Measurements from ENCODE around the gene PHLDA2.

PHLDA2 gene

GRCh38 chr11:2921742-2922493 lies 7.3 kb downstream of the PHLDA2 start:
- peaks cover 77% of the 10 kb centered on the region for H3K4me1 ChIP-seq
- no peaks in the 10 kb centered on the region for H3K9me3 ChIP-seq
- peaks cover 8% of the 10 kb centered on the region for H3K27me3 ChIP-seq
- H3K4me3 ChIP-seq = no peak overlapping the region
- H3K27ac ChIP-seq = no peak overlapping the region
- no peaks in the 10 kb centered on the region for H3K36me3 ChIP-seq
- no peak for TF ChIP-seq Cebpa-rat (IDR thresholded peaks at IDR 0.05)
- no peak overlapping the region for H3K9ac ChIP-seq
- H3K4me2 ChIP-seq = peak overlapping the region; percentile 98
- peaks cover 3% of the 10 kb centered on the region; the same call in 1 of the 2 replicates for H4K20me1 ChIP-seq

- no peak overlapping the region for H3K4me3 ChIP-seq
- H3K9me3 ChIP-seq = no peaks in the 10 kb centered on the region
These were observed 8.0 kb downstream of the PHLDA2 start for GRCh38 chr11:2921261-2921660.

GRCh38 chr11:2920343-2920742 lies 8.9 kb downstream of the PHLDA2 start:
- no peak for TF ChIP-seq Cebpa-rat (IDR thresholded peaks at IDR 0.05)
- H3K27me3 ChIP-seq = no peaks in the 10 kb centered on the region
- H3K9ac ChIP-seq = peak overlapping the region; percentile 65

More at GRCh38 chr11:2921261-2921660, 8.0 kb downstream of the PHLDA2 start:
- Histone ChIP-seq H3K4me2 (peak overlapping the region; percentile 98), H3K27me3 (peaks cover 2% of the 10 kb centered on the region), H3K27ac (no peak overlapping the region), H3K9ac (no peak overlapping the region), H4K20me1 (no peaks in the 10 kb centered on the region), H3K4me1 (peaks cover 82% of the 10 kb centered on the region), H3K36me3 (no peaks in the 10 kb centered on the region)
- no peak for TF ChIP-seq Cebpa-rat (IDR thresholded peaks at IDR 0.05)

GRCh38 chr11:2919837-2920236 lies 9.4 kb downstream of the PHLDA2 start:
- no peaks in the 10 kb centered on the region for H3K27me3 ChIP-seq
- TF ChIP-seq Cebpa-rat (IDR thresholded peaks at IDR 0.05) = no peak
- H4K20me1 ChIP-seq = no peaks in the 10 kb centered on the region
- peak overlapping the region; percentile 93 for H3K27ac ChIP-seq
- H3K36me3 ChIP-seq = no peaks in the 10 kb centered on the region
- H3K4me3 ChIP-seq = peak overlapping the region; percentile 33; the same call in 1 of the 2 replicates
- H3K9ac ChIP-seq = peak overlapping the region; percentile 65; the same call in 1 of the 2 replicates
- peaks cover 92% of the 10 kb centered on the region for H3K4me1 ChIP-seq
- peak overlapping the region; percentile 98 for H3K4me2 ChIP-seq
- H3K9me3 ChIP-seq = no peaks in the 10 kb centered on the region

More at GRCh38 chr11:2920343-2920742, 8.9 kb downstream of the PHLDA2 start:
- Histone ChIP-seq H3K36me3 (no peaks in the 10 kb centered on the region), H3K9me3 (no peaks in the 10 kb centered on the region), H3K4me3 (0 out of 2 replicates have a peak overlapping the region, but pooled peaks have one; percentile 33), H3K27ac (peak overlapping the region; percentile 93), H4K20me1 (no peaks in the 10 kb centered on the region), H3K4me1 (peaks cover 91% of the 10 kb centered on the region), H3K4me2 (peak overlapping the region; percentile 98)

GRCh38 chr11:2919188-2919587 lies 10.0 kb downstream of the PHLDA2 start:
- peak overlapping the region; percentile 41; the same call in 1 of the 2 replicates for H3K9ac ChIP-seq
- TF ChIP-seq Cebpa-rat (IDR thresholded peaks at IDR 0.05) = no peak
- peaks cover 92% of the 10 kb centered on the region for H3K4me1 ChIP-seq
- H3K4me3 ChIP-seq = peak overlapping the region; percentile 33; the same call in 1 of the 2 replicates
- H3K27ac ChIP-seq = peak overlapping the region; percentile 93
- no peaks in the 10 kb centered on the region for H4K20me1 ChIP-seq
- H3K36me3 ChIP-seq = no peaks in the 10 kb centered on the region
- H3K27me3 ChIP-seq = no peaks in the 10 kb centered on the region
- H3K4me2 ChIP-seq = peak overlapping the region; percentile 98
- H3K9me3 ChIP-seq = no peaks in the 10 kb centered on the region

- H3K36me3 ChIP-seq = no peaks in the 10 kb centered on the region
- H3K27me3 ChIP-seq = no peaks in the 10 kb centered on the region
- peak overlapping the region; percentile 40; the same call in 1 of the 2 replicates for H3K9ac ChIP-seq
- no peak for TF ChIP-seq Cebpa-rat (IDR thresholded peaks at IDR 0.05)
- no peaks in the 10 kb centered on the region for H3K9me3 ChIP-seq
- H3K4me1 ChIP-seq = peaks cover 98% of the 10 kb centered on the region
- H3K4me2 ChIP-seq = peak overlapping the region; percentile 98
- no peaks in the 10 kb centered on the region for H4K20me1 ChIP-seq
- no peak overlapping the region for H3K4me3 ChIP-seq
- H3K27ac ChIP-seq = peak overlapping the region; percentile 93
These were observed 11.3 kb downstream of the PHLDA2 start for GRCh38 chr11:2917842-2918490.

- Histone ChIP-seq H4K20me1 (no peaks in the 10 kb centered on the region), H3K27ac (peak overlapping the region; percentile 93), H3K4me3 (no peak overlapping the region), H3K27me3 (no peaks in the 10 kb centered on the region), H3K36me3 (no peaks in the 10 kb centered on the region), H3K4me2 (peak overlapping the region; percentile 98), H3K9me3 (no peaks in the 10 kb centered on the region), H3K4me1 (peaks cover 100% of the 10 kb centered on the region), H3K9ac (peak overlapping the region; percentile 40; the same call in 1 of the 2 replicates)
- TF ChIP-seq Cebpa-rat (IDR thresholded peaks at IDR 0.05) = no peak
These were observed 12.2 kb downstream of the PHLDA2 start for GRCh38 chr11:2916892-2917645.

GRCh38 chr11:2916114-2916891 lies 12.9 kb downstream of the PHLDA2 start:
- Histone ChIP-seq H3K27me3 (no peaks in the 10 kb centered on the region), H3K4me1 (peaks cover 100% of the 10 kb centered on the region), H4K20me1 (no peaks in the 10 kb centered on the region), H3K4me2 (peak overlapping the region; percentile 98), H3K4me3 (no peak overlapping the region), H3K36me3 (no peaks in the 10 kb centered on the region), H3K9me3 (no peaks in the 10 kb centered on the region), H3K9ac (peak overlapping the region; percentile 74; the same call in 1 of the 2 replicates), H3K27ac (peak overlapping the region; percentile 93)
- TF ChIP-seq Cebpa-rat (IDR thresholded peaks at IDR 0.05) = no peak

- H3K27me3 ChIP-seq = no peaks in the 10 kb centered on the region
- TF ChIP-seq Cebpa-rat (IDR thresholded peaks at IDR 0.05) = no peak
- H3K9ac ChIP-seq = peak overlapping the region; percentile 74
- H4K20me1 ChIP-seq = no peaks in the 10 kb centered on the region
- H3K27ac ChIP-seq = peak overlapping the region; percentile 93
- H3K4me3 ChIP-seq = no peak overlapping the region
- no peaks in the 10 kb centered on the region for H3K9me3 ChIP-seq
- peaks cover 100% of the 10 kb centered on the region for H3K4me1 ChIP-seq
- H3K36me3 ChIP-seq = no peaks in the 10 kb centered on the region
- H3K4me2 ChIP-seq = peak overlapping the region; percentile 98
These were observed 13.7 kb downstream of the PHLDA2 start for GRCh38 chr11:2915473-2915872.
